ENCODE measurements around the gene PTCH2.
"Not testable (repeated sequence)": the region's sequence is repeated elsewhere in the genome, so short reads cannot be mapped to it uniquely, and the experiment has no call there.

PTCH2 gene

DNA sequence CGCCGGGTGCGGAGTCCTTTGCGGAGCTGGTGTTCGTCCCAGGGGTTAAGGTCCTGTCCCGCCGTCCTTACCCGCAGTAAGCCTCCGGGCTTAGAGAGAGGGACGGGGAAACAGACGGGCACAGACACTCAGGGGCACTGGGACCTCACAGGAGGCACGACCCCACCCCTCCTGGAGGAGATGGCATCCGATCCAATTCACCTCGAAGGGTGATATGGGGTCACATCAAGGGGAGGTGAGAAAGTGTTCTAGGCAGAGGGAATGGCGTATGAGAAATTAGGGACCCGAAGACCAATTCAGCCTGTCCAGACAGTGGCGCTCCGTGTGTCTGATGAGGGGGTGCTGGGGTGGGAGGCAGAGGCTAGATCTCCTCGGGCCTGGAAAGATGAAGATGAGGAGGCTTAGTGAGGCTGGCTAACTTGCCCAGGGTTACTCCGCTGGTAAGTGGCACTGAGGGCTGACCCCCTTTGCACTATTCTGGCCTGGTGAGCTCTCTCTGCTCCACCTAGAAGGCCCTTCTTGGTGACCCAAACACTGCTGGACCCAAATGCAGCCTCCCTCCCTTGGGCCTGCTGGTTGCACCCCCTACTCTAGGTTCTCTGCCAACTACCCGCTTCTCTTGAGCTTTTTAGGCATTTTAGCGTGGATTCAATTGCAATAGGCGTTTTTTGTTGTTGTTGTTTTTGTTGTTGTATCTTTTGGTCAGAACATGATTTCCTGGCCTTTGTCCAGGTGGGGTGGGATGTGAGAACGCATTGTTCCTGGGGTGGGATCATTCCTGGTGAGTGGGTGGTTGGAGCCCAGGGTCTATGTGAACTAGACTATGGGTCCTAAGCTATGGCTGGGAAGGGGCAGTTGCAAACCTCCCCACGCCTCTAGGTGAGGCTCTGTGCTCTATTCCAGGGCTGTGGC is 22.5 kb downstream of the PTCH2 start:
- DNase-seq (ENCODE audit: low read depth in 1 of 2, low spot score in 1 of 2) = no peak

DNA sequence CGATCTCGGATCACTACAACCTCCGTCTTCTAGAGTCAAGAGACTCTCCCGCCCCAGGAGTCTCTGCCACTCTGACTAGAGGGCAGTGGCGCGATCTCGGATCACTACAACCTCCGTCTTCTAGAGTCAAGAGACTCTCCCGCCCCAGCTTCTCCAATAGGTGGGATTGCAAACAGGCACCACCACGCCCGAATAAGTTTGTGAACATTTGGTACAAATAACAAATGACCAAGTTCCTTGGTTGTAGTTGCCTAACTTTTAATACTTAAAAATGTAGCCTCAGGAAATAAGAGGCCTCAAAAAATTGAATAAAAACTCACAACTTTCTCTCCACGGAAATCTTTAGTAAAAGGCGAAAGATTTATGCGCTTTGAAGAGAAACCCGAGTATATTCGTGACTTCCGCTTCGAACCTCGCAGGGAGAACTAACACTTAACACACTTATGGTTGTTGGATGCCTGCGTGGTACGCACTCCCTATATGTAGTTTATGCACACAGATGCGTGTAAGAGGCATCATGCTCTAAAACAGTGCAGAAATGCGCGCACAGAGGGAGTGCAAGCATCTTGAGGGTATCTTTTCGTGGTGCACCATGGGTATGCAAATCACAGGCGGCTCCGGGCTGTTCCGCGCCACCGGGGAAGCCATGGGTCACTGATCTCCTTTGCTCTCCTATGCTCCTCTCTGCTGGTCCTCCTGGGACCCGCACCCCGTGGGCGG is 23.3 kb downstream of the PTCH2 start:
- DNase-seq (ENCODE audit: low read depth in 1 of 2, low spot score in 1 of 2) = peak; percentile 81 to 91

DNA sequence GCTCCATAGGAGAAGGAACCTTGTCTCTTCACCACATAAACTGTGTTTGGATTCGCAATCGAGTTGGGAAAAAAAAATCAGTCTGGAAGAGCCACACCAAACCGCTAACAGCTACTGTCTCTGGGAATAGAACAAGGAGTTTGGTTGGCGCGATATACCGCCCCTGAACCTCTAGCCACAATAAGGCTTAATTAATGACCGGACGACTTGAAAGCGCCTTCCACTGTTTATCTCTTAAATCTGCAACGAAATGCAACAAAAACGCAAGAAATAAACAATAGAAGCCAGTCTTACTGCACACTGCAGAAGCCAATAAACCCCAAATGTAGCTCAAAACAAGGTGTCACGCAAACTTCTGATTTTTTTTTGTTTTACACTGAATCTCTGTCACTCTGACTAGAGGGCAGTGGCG is 23.9 kb downstream of the PTCH2 start:
- DNase-seq (ENCODE audit: low read depth in 1 of 2, low spot score in 1 of 2) = no peak

DNA sequence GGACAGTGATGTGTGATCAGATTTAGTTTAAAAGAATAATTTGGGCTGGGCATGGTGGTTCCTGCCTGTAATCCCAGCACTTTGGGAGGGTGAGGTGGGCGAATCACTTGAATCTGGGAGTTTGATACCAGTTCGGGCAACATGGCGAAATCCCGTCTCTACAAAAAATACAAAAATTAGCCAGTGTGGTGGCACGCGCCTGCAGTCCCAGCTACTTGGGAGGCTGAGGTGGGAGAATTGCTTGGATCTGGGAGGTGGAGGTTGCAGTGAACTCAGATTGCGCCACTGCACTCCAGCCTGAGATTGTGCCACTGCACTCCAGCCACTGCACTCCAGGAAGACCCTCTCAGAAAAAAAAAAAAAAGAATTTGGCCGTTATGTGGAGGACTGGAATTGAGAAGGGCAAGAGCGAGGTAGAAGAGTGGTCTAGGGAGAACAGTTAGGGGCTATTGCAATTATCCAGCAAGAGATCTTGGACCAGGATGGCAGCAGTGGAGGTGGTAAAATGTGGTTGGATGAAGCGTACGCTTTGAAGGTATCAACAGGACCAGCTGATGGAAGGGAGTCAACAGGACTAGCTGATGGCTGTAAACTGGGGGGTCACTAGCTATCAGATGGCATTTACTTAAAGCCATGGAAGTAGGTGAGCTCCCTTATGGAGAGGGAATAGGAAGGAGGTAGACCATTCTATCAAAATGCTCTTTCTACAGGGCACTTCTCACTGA is 25.1 kb downstream of the PTCH2 start:
- DNase-seq (ENCODE audit: low read depth in 1 of 2, low spot score in 1 of 2) = no peak

DNA sequence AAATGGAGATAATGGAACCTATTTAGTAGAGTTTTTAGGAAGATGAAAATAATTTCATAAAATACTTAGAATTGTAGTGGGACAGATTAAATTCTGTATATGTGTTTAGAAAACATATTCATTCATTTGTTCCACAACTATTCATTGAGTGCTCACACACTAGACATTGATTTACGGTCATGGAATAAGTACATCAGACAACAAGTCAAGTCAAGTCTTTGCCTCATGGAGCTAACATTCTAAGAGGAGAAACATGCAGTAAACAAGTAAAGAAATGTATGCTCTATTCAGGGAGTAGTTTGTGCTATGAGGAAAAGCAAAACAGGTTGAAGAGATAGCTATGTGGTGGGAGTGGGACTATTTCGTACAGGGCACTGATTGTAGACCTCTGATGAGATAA is 25.7 kb downstream of the PTCH2 start:
- DNase-seq (ENCODE audit: low read depth in 1 of 2, low spot score in 1 of 2) = no peak

DNA sequence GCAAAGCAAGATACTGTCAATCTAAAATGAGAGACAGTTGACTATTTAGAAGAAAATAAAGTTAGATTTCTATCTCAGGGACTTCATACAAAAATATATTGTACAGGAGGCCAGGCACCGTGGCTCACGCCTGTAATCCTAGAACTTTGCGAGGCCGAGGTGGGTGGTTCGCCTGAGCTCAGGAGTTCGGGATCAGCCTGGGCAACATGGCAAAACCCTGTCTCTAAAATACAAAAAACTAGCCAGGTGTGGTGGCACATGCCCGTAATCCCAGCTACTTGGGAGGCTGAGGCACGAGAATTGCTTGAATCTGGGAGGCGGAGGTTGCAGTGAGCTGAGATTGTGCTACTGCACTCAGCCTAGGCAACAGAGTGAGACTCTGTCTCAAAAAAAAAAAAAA is 27.1 kb downstream of the PTCH2 start:
- DNase-seq (ENCODE audit: low read depth in 1 of 2, low spot score in 1 of 2) = not testable (repeated sequence)

DNA sequence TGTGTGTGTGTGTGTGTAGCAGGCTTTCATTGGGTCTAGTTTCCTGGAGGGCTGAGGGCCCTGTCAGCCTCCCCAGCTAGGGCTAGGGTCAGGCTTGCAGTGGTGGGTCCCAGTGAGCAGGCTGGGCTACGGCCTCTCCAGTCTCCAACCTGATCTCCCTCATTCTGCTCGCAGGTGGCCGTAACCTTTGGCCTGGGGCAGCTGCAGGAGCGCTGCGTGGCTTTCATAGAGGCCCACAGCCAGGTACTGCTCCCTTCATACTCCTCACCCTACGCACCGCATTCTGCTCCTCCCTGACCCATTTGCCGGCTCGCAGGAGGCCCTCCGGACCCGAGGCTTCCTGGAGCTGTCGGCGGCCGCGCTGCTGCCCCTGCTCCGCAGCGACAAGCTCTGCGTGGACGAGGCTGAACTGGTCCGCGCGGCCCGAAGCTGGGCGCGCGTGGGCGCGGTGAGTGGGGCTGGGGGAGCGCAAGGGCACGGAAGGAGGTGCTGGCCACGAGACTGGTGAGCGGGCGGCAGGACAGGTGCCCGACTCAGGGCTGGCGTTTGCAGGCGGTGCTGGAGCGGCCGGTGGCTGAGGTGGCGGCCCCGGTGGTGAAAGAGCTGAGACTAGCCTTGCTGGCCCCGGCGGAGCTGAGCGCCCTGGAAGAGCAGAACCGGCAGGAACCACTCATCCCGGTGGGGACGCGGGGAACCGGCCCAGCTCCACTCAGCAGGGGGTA is 30.1 kb downstream of the PTCH2 start:
- DNase-seq (ENCODE audit: low read depth in 1 of 2, low spot score in 1 of 2) = no peak

DNA sequence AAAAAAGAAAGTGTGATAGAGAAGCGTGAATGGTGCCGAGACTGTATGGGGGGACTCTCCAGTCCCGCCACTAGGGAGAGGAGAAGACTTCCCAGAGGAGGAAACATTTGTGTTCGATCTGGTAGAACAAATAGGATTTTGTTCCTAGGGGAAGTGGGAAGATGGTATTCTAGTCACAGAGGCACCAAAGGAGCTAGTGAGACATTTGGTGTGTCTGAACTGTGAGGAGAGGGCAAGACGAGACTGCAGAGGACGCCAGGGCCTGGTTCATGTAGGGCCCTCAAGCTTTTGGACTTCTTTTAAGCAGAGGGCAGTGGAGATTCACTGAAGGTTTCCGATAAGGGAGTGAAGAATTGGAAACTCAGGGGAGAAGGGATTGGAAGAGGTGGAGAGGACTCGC is 31.8 kb downstream of the PTCH2 start:
- DNase-seq (ENCODE audit: low read depth in 1 of 2, low spot score in 1 of 2) = no peak

DNA sequence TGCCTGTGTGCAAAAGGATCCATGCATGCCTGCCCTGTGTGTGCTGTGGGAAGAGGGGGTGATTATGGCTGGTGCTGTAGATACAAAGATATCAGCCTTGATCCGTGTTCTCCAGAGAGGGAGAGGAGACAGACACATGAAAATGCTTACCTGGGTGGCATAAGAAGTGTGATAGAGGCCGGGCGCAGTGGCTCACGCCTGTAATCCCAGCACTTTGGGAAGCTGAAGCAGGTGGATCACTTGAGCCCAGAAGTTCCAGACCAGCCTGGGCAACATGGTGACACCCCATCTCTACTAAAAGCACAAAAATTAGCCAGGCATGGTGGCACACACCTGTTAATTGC is 32.3 kb downstream of the PTCH2 start:
- DNase-seq (ENCODE audit: low read depth in 1 of 2, low spot score in 1 of 2) = not testable (repeated sequence)

DNA sequence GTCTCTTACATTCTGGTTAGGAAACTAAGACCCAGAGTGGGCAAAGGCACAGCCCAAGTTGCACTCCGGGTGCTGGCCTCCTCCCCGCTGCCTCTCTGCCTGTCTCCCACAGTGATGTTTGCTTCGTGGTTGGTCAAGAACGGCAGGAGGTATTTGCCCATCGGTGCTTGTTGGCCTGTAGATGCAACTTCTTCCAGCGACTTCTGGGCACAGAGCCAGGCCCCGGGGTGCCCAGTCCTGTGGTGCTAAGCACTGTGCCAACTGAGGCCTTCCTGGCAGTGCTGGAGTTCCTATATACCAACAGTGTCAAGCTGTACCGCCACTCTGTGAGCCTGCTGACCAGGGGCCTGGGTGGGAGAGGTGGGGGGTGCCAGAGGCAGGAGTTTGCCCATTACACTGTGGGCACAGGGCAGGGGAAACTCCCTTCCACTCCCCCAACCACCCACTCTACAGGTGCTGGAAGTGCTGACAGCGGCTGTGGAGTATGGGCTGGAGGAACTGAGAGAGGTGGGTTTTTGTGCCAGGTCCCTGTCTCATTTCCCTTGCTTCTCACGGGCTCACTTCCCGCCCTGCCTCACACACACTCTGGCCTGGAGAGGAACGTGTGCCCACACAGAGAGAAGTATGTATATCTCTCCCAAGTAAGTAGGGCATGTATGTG is 32.8 kb downstream of the PTCH2 start:
- no peak for DNase-seq (ENCODE audit: low read depth in 1 of 2, low spot score in 1 of 2)

DNA sequence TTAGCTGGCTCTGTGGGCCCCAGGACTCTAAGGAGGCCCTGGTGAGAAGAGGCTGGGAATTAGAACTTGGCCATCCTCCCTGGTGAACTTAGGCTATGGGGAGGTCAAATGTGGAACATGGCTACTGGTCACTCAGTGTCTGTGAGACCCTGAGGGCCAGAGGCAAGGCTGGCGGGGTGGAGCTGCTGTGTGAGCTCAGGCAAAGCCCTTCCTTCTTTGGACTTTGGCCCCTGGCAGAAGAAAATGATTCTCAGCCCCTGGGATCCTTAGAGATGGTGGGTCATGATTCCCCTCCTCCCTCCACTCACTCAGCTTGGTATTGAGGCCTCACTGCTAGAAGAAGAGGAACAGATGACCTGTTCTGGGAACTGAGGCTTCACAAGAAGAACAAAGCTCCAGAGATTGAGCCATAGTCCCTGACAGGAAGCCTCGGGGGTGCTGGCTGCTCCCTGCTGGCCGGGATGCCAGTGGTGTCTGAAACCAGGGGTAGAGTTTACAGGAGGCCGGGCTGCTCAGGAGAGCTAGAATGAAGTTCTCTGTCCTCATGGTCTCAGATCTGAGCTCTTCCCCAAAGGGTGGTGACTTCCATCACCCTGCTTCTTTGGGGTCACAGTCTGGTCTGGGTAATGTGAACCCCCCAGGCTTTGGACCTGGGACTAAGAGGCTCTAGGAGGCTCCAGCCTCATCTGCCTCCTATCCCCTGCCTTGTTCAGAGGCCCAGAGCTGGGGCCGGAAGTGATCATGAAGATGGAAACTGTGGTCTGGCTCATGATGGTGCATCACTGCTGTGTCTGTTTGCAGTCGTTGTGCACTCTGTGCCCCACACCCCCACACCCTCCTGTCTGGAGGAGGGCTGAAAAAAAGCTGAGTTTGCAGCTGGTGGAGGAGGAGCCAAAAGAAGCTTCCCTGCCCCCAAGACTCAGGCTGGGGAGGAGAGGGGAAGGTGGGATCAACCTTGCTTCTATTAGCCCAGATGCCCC is 33.8 kb downstream of the PTCH2 start:
- peak; percentile 69 to 87 for DNase-seq (ENCODE audit: low read depth in 1 of 2, low spot score in 1 of 2)

DNA sequence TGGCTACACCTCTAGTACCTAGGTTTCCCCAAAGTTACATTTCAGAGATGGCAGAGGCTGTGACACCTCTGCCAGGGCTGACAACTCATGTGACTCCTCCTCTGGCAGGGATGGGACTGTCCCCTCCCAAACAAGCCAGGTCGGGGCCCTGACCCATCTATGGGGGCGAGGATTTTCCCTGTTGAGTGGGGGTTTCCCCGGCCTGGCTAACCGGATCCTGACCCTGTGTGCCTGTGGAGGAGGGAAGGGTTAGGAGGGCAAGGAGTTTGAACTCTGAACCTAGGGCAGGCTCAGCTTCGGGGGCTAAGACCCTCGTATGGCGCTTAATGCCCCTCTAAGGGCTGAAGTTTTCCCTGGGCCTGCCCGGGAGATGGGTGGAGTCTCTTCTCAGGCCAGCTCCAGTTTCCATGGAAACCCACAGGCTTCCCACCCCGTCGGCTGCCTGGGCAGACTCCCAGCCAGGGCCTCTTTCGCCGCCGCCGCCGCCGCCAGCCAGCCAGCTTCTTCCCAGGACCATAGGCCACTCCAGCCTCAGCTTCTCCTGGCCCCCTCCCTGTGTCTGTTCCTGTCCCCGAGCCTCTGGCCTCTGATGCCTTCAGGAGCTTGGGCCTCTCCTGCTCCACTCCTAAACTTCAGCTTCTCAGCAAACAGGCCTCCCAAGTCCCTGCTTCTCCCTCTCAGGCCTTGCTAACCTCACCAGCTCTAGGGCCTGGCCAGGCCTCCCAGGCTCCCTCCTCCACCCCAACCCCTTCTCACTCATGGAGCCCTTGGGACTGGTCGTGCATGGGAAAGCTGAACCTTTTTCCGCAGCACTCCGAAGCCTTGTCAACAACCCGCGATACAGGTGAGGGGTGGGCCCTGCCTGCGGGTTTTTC is 34.8 kb downstream of the PTCH2 start, which contains the start of gene BTBD19:
TSS of gene BTBD19 (plus strand) at position 461 of the 875 bp plus-strand sequence. CDS start at position 759, 298 bp downstream.
- peak; percentile 67 to 81 for DNase-seq (ENCODE audit: low read depth in 1 of 2, low spot score in 1 of 2)

DNA sequence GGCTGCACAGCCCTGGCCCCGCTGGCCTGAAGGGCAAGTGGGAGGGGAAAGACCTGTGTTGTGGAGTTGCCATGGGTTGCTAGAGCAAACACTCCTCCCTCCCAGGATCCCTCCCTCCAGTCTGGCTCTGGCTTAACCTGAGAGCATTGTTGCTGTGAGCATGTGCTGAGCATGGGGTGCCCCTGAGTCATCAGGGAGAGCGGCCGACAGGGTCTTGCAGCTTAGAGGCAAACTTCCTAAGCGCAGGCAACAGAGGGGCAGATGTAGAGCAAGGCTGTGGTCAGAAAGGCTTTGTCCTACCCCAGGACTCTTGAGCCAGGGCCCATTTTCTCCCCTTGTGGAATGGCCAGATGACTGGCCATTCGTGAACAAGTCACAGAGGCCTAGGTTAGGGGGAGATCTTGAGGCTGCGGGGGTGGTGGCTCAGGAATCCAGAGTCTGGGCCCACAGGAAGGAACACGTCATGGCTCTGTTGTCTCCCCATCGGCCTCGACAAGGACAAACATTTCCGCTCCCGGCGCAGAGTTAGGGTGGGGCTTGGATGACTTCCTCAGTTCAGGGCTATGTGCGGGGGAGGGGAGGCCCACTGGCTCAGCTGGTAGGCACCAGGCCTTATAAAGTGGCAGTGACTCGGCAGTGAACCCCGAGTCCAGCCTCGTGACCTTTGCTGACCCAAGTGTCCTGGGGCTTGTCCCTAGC is 35.5 kb downstream of the PTCH2 start:
- peak; percentile 71 to 86 for DNase-seq (ENCODE audit: low read depth in 1 of 2, low spot score in 1 of 2)

DNA sequence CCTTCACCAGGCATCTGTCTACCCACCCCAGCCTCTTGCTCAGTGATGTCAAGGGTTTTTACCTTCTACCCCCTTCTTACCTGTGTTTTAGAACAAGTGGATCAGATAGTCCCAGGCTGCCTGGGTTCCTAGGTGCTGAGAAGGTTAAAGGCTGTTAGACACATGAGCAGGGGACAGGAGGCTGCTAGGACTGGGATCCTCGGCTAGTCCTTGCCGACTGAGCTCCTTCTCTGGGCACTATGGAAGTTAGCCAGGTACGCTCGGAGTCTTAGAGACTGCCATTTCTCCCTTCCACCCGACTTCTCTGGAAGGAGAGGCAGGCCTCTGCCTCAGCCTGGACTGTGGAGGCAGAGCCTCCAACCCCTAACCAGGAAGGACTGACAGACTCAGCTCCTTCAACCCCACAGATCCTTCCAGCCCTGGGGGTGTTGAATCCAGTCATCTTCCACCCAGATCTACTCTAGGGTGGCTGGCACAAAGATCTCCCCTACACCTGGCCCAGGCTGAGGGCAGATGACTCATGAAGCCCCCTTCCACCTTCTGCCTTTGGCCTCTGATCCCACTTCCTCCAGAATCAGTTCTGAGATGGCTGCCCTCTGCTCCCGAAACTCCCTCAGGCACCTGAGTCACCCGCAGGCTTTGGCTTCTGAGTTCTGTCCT is 36.2 kb downstream of the PTCH2 start, which contains the start of gene DYNLT4:
TSS of gene DYNLT4 (minus strand) at position 648 of the 660 bp plus-strand sequence. CDS start 683 bp downstream, outside the sequence.
- no peak for DNase-seq (ENCODE audit: low read depth in 1 of 2, low spot score in 1 of 2)

DNA sequence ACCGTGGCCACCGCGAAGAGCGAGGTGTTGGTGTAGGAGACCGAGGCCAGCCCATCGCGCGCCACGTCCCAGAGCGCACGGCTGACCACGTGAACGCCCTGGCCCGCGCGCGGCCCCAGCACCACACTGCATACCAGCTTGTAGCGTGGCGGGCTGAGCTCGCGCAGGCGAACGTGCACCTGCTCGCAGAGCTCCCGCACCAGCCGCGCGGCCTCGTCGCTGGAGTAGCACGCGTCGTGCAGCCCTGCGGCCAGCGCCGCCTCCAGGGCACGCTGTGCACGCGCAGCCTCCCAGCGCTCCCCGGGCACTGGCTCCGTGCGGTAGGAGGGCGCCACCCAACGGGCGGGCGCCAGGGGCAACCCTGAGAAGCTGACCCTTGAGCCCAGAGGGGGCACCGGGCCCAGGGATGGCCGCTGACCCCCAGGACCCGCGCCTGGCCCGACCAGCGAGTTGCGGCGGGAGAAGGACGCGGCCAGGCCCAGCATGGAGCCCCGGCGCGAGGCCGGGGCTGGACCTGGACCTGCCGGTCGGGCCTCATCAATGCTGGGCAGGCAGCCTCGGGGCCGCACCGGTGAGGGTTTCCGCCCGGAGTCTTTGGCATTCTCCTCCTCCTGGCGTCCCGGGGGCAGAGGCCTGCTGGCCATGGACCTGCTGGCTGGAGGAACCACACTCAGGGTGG is 36.9 kb downstream of the PTCH2 start:
- DNase-seq (ENCODE audit: low read depth in 1 of 2, low spot score in 1 of 2) = no peak

DNA sequence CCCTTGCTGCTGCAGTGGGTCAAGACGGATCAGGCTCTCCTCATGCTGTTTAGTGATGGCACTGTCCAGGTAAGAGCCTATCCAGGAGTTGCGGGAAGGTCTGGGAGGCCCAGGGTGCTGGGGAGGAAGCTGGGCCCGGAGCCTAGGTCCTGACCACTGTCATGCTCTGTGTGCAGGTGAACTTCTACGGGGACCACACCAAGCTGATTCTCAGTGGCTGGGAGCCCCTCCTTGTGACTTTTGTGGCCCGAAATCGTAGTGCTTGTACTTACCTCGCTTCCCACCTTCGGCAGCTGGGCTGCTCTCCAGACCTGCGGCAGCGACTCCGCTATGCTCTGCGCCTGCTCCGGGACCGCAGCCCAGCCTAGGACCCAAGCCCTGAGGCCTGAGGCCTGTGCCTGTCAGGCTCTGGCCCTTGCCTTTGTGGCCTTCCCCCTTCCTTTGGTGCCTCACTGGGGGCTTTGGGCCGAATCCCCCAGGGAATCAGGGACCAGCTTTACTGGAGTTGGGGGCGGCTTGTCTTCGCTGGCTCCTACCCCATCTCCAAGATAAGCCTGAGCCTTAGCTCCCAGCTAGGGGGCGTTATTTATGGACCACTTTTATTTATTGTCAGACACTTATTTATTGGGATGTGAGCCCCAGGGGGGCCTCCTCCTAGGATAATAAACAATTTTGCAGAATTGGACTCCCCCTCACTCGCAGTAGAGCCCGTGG is 37.6 kb downstream of the PTCH2 start:
- DNase-seq (ENCODE audit: low read depth in 1 of 2, low spot score in 1 of 2) = no peak
